HG02642 (cell line): ENCODE data around the gene PFDN4.

Experiments used
- ATAC-seq: cut with Tn5 transposase; IDR thresholded peaks from one replicate; pipeline ENCODE4 v1.9.1; 2021; ENCODE audit warnings: mild to moderate bottlenecking; ENCODE audit not compliant: unreplicated experiment, poor library complexity

The PFDN4 gene

DNA sequence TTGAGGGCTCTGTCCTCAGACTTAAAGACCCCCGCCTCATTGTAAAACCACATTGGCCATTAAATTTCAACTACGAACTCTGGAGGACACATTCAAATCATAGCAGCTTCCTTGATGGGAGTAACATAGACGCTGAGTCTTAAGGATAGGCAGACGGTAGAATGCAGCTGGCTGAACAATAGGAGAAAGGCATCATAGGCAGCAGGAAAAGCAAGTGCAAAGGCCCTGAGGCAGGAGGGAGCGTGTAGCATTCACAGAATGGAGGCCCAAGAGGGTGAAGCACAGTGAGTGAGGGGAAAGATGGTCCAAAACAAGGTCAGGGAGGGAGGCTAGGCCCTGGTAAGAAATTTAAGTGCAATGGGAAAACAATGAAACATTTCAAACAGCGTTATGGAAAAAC is 8.6 kb upstream of the PFDN4 start:
- no peak for ATAC-seq

DNA sequence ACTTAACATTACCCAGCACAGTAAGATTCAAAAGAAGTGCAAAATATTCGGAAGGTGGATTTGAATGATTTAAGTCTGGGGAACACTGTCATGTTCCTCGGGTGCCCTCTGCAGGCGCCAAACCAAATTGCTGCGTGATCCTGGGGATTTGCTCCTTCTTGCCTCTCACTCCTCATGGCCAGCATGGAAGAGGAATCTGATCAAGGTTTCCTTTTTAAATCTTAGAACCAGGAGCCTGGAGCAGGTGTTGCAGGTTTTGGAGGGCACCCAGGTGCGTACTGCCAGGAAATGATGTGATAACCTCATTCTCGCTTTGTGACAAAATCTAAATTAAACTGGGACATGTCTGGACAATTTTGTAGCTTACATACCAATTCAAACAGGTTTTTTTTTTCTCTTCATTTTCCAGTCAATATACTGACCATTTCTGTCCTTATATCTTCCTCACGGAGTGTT is 8.1 kb upstream of the PFDN4 start:
- peak; percentile 60 for ATAC-seq

DNA sequence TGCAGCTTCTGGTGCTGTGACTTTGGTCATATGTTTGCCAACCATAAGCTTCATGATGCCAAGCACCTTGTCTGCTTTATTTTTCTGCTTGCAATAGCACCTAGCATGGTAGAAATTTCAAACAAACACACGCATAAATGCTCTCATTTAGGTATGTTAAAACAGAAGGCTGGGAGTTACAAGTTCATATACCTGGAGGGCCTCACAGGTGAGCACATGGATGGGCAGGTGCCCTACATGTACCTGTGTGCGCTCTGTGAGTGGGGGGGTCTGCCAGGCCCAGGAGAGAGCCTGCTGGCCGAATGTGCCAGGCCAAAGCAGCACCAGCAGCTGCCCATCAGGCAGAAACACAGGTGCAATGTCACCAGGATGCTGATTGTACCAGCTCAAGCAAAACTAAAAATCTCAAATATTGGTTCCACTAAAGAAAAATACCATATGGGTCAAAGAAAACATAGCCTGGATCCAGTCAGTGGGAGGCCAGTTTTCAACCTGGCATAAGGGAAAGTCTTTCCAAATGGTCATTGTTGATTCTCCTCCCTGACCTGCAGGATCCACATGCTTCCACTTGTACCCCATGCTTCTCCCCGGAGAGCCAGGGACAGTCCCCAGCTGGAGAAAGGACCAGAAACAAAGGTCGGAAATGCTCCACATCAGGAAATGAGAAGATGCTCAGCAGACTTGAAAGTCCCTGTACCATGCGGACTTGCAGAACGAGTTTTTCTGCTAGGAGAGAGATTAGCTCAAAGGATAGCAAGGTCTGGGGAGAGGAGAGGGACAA is 7.2 kb upstream of the PFDN4 start:
- no peak for ATAC-seq

DNA sequence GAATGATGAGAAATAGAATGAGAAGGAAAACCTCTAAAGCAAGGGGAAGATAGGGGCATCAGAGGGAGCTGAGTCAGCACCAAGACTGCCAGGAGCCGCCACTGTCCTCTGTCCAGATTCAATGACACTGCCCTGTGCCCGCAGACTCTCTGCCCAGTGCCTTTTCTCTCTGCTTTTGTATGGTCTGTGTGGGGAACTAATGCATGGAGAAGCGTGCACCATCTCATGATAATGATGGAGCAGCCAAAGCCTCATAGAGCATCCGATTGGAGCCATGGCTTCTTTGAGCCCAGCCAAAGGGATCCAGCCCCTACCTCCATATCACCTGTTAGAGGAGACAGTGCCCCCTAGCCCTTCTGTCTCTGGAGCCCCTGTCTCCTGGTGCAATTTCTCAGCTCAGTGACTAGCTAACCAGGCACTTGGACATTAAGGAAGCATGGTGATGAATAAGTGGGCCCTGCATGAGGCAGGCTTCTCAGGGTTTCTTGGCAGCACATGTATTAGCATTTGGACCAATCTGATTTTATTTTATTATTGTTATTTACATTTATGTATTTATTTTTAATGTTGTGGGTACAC is 6.5 kb upstream of the PFDN4 start:
- ATAC-seq, result no peak

DNA sequence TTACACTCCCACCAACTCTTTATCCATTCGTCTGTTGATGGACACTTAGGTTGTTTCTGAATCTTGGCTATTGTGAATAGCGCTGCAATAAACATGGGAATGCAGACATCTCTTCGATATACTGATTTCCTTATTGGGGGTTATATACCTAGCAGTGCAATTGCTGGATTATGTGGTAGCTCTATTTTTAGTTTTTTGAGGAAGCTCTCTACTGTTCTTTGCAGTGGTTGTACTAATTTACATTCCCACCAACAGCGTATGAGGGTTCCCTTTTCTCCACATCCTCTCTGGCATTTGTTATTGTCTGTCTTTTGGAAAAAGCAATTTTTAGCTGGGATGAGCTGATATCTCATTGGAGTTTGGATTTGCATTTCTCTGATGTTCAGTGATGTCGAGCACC is 4.6 kb upstream of the PFDN4 start:
- no peak for ATAC-seq

DNA sequence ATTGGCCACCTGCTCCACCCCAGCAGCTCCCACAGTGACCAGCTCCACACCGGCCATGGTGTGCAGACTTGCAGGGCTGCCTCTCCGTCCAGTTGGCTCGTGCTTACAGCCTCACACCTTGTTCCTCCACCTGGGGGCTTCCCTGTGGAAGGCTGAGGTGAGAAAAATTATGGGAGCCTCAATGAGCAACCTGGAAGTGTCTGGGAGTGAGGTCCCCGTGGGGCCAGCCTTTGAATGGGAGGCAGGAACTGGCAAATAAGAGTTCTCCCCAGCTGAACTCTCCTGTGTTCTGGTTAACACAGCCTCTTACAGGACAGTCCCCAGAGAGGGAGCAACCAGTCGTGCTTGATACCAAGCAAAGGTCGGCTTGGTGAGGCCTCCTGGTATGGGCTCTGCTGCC is 3.8 kb upstream of the PFDN4 start:
- ATAC-seq, result no peak

DNA sequence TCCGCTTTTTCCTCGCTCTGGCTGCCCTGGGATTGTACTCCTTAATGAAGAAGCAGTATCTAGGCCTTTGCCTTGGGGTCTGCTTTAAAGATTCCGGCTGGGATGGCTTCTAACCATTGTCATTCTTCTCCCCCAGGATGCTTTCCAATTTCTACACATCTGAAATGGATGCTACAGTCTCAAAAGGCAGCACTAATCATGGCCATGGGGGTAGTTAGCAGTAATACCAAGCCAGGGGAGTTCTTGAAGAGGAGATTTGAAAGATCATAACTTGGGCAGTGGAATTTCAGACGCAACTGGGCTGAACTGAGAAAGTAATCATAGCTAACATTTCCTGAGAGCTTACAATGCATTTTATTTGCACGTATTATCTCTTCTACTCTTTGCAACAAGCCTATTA is 3.4 kb upstream of the PFDN4 start:
- ATAC-seq, result no peak

DNA sequence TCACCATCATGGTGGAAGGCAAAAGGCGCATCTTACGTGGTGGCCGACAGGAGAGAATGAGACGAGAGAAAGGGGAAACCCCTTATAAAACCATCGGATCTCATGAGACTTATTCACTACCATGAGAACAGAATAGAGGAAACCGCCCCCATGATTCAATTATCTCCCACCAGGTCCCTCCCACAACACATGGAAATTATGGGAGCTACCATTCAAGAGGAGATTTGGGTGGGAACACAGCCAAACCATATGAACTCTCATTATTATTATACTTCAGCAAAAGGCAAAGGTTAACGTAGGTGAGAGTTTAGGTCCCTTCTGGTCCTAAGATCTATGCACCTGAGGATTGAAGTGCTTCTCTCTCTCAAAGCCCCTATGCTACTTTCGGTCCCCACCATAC is 2.4 kb upstream of the PFDN4 start:
- ATAC-seq, result no peak

DNA sequence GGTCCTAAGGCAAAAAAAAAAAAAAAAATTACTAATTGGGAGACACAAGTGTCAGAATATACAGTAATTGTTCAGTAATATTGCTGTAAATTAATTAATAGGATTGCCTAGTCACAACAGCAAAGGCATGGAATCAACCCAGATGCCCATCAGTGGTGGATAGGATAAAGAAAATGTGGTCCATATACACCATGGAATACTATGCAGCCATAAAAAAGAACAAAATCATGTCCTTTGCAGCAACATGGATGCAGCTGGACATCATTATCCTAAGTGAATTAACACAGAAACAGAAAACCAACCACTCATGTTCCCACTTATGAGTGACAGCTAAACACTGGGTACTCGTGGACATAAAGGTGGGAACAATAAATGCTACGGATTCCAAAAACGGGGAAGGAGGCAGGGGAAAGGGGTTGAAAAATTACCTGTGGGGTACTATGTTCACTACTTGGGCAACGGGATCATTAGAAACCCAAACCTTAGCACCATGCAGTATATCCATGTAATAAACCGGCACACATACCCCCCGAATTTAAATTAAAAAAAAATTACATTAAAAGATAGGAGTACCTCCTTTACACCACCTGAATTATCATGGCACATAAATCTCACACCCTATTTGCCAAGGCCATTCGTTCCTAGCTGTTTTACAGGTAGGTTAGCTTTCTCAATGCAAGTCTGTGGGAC is 689 bp upstream of the PFDN4 start:
- no peak for ATAC-seq

DNA sequence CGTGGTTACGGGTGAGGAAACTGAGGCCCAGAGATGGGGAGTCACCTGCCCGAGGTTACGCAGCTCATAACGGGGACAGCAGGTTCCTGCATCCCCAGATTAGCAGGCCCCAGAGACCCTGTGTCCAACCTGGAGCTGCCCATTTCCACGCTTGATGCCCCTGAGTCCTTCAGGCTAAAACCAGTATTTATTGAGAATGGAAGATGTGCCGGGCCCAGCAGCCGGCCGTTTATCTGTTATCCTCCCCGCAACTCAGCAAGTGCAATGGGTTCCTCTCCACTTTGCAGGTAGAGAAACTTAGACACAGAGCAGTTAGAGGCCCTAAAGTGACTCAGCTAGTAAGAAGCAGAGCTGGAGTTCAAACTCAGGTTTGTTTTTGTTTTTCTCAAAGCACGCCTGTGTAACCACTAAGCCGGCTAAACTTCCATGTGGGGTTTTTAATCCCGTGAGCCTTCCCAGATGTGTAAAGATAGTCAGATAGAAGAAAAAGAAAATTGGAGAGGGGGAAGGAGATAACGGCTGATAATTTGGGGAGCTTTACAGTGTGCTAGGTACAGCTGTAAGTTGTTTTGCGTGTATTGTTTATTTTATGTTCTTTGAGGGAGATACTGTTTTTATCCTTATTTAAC is 775 bp downstream of the PFDN4 start:
- ATAC-seq, result peak; percentile 5

DNA sequence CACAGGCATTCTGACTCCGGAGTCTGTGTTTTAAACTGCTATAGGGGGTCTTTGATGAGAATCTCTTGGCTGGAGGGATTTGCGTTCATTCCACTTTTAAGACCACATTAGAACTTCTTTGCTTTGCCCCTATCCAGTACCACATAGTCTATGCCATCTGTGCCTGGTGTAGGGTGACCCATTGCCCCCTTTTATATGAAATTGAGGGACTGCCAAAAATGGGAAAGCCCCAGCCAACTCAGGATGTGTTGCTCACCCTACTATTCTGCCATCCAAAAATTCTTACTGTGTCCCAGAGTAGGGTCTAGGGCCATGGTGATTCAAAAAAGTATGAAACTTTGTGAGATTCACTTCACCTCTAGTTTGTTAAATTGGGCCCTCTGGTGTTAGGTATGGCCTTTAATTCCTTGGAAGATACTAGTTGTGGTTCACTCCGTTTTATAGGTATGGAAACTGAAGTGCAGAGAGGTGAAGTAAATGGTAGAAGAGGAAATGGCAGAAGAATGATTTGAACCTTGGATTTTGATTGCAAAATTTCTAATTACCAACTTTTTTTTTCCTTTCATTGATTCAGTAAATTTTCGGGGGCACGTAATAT is 1.4 kb downstream of the PFDN4 start:
- no peak for ATAC-seq

DNA sequence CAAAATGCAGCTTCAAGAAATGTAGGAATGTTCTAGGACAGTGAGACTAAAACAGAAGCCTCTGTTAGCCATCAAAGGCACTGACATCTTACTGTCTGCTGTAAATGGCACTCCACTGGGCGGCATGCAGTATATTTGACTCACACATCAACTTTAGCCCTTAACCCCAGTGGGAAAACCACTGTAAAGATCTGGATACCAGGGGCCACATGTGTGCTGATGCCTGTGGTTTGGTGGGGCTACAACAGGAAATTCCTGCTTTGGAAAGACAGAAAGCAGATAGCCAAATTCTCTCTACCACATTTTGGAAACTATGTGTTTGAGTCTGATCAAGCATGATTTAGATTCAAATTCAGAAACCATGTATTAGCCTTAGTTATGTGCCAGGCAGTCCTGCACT is 4.3 kb downstream of the PFDN4 start:
- no peak for ATAC-seq

DNA sequence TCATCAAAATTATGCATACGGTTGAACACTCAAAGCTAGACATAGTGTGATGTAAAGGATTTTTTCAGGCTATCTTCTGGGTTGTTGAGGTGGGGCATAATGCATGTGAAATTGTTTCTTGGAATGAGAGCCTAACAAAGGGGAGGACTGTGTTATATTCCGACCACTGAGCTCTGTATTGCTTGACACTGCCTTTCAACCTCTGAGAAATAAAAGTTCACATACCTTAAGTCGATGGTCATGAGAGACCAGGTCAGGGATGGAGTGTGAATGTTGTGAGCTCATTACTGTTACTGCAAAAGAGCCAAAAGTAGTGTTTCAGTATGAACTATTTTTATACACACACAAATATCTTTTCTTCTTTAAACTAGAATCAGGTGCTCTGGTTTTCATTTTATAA is 5.0 kb downstream of the PFDN4 start:
- ATAC-seq, result no peak

DNA sequence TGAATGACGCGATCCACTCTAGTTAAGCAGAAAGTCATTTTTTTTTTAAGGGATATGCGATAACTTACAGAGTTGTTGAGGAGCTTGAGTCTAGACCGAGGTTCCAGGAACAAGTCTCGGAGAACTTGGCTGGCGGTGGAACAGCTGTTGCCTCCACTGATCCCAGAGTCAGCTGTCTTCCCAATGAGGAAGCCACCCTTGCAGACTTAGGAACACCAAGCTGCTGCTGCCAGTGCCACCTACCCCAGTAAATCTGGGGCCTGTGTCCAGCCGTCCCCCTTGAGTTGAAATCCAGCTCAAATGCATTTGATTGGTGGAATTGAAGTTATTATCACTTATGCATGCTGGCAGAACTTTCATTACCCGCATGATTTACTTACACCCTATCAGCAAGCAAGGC is 6.7 kb downstream of the PFDN4 start:
- no peak for ATAC-seq

DNA sequence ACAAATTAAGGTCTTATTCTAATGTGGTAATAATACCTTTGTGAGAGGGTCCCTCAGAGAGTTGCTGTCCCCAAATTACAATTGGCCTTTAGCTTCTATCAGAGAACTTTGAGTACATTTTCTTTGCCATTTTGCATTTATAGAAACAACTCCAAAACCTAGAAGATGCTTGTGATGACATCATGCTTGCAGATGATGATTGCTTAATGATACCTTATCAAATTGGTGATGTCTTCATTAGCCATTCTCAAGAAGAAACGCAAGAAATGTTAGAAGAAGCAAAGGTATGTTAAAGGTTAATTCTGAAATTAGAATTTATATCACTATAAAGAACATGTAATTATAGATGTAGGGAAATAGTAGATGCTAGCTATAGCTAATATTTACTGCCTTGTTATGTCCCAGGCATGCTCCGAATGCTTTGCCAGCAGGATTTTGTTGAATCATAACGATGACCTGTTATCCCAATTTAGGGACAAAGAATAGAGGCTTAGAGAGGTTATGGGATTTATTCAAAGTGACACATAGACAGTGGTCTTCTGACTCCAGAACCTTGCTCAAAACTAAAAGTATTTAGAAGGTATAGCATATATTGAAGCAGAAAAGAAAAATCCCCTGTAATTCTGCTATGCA is 7.4 kb downstream of the PFDN4 start:
- ATAC-seq, result no peak

DNA sequence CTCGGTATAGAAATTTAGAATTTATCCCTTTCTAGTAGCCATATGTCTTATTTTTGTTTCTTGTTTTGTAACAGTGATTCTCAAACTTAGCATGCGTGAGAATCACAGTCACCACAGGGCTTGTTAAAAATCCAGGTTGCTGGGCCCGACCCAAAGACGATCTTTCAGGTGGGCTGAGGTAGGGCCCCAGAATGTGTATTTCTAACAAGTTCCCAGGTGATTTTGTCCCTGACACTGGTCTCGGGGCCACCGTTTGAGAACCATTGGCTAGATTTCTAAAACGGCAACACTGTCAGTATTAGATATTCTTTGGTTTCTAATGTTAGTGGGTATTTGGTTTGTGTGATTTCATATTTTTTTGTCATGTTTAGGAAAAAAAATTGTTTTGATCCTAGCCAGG is 9.9 kb downstream of the PFDN4 start:
- no peak for ATAC-seq

DNA sequence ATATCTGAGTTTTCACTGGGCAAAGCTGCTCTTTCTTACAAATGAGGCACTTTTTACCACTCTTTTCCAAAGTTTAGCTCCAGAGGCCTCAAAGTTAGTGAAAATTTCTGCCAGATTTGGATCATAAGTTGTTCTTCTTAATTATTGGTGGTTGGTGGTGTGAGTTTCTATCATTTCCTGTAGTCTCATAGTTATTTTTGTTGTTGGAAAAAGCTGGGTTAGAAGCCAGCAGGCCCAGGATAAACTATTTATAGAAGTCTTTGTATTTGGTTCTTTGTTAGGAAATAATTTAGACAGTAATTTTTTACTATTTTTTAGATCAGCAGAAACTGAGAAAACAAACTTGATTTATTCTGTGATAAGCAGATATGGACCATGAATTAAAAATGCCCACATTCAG is 10.6 kb downstream of the PFDN4 start:
- no peak for ATAC-seq

DNA sequence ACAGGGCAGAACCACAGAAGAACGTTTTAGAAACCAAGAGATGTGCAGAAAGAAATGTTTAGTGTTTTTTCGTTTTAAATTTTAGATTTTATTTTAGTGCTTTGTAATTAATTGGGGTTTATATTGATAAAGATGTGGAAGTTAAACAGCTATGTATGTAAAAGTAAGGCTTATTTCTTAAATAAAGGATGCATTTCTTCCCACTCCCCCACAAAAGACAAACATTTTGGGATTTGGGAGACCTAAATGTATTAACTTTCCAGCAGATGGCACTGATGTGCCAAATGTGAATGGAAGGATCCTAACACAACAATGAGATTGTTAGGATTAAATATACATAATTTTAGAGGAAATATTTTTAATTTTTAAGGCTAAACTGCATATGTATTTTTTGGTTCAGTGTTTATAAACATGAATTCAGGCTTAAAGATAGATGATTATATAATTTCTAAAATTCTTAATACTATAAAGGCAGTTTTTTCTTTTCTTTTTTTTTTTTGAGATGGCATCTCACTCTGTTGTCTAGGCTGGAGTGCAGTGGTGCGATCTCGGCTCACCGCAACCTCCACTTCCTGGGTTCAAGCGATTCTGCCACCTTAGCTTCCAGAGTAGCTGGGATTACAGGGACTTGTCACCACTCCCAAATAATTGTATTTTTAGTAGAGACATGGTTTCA is 12.0 kb downstream of the PFDN4 start:
- no peak for ATAC-seq

DNA sequence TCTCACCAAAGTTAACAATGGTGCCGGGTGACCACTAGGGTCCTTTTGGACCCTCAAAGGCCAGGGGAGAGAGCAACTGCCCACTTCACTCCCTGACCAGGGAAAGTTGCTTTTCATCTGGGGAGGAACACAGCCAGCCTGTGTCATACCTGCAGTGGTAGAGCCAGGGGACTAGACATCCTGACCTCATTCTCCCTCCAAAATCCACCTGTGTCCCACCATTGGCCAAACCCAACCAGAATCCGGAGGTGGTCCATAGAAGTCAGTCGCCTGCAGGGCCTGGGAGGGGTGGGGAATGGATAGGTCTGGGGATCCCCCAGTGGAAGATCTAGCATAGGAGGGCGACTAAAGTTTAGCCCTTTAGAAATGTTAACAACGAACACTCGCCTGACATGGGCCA is 12.8 kb downstream of the PFDN4 start:
- no peak for ATAC-seq

DNA sequence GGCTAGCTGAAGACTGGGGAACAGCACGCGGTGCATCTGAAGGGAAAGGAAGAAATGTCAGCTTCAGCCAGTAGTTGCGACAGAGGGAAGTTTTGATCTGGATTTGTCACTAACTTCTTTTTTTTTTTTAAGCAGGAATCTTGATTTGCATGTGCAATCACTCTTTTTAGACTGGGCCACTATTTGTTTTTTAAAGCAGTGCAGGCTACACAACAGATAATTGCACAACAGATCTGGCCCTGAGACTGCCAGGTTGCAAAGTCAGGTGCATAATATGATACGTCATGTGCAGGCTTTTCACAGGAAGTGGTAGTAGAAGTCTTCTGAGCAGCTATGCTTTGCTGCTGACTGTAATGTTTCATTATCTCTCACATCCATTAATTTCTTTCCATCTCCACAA is 13.5 kb downstream of the PFDN4 start:
- no peak for ATAC-seq
